CD4-positive, alpha-beta T cell treated with Interleukin-15 for 1 hour (primary cell): ENCODE data around the gene ADA.
A peak's percentile ranks its signal among the peaks of the same experiment; 100 is the strongest.
"Not testable (repeated sequence)": the region's sequence is repeated elsewhere in the genome, so short reads cannot be mapped to it uniquely, and the experiment has no call there.

Experiments
- DNase-seq: peaks from one replicate; pipeline ENCODE4 v3.0.0-alpha.2; 2020

ADA gene

DNA sequence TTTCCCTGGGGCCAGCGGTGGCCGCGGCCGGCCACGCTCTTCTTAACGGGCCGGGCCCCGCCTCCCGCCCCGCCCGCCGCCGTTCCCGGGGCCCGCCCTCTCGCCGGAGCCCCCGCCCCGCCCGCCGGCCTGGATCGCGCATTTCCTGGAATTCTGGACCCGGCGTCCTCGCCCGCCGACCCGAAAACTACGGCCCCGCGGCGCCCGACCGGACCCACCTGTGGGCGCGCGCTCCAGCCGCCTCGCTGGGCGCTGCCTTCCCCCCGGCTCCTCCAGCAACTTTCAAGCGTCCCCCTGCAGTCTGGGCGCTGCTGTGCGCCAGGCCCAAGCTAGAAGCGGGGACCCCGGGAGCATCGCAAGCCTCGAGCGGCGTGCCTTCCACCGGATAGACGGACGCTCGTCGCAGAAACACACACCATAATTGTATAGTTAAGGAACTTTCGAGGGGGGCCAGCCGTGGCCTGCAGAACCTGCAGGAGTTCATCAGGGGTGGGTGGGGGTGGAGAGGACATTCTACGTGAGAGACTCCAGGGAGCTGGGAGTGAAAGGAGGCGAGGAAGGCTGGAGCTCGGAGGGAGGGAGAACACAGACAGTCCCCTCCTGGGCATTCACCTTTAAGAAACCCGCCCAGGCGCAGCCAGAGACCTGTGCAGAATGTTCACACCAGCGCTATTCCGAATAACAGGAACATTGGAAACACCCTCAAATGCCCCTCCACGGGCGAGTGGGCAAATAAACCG, at the start of gene ADA:
ADA (minus strand) TSS at position 16 of the 740 bp plus-strand sequence. CDS start 92 bp downstream, outside the sequence.
- DNase-seq: no peak

DNA sequence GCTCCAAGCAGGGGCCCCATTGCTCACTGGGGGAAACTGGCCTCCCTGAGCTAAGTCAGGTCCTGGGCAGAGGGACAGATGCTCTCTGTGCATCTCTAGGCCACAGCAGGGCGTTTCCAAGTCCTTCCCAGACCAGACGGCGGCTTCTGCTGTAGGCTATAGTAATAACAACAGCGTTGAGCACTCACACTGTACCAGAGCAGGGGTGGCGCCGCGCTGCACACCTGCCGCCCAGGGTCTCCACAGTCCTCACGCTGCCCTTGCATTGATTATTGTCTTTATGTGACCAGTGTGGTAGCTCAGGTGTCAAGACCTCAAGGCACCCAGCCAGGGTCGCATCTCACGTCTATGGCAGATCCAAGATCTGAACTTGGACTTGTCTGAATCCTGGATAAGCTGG, 48.8 kb upstream of the ADA start:
- DNase-seq: no peak

DNA sequence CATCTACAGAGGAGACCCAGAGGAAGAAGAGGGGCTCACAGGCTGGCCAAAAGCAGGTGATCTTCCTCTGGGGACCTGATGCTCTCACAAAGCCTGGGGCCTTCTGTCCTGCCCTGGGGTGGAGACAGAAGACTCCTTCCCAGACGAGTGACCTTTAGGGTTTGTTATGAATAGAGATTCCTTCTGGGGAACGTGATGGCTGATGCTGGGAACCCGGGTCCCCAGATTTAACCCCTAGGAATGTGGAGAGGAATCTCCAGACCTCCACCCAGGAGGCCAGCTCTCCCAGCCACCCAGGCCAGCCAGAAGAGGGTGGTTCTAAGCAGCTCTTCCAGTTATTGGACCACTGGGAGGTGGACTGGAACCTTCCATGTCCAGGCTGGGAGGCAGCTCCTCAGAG, 46.9 kb upstream of the ADA start:
- DNase-seq: no peak

- DNase-seq: not testable (repeated sequence)
Measured at GRCh38 chr20:44697041-44697440, 45.5 kb upstream of the ADA start.

DNA sequence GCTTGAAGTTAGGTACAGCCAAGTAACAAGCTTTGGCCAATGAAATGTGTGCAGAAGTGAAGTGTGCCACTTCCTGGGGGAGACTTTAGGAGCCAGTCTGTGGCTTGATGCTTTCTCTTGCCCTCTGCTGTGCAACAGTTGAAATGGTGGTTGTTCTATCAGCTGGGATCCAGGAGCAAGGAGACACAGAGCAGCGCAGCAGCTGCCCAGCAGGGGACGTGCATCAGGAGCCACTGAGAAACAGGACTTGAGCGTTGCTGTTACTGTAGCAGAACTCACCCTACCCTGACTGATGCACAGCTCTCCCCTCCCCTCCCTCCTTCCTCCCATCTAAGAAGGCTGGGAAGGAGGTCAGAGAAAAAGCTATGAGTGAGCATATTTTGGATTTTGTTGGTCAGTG, 44.8 kb upstream of the ADA start:
- DNase-seq: no peak

DNA sequence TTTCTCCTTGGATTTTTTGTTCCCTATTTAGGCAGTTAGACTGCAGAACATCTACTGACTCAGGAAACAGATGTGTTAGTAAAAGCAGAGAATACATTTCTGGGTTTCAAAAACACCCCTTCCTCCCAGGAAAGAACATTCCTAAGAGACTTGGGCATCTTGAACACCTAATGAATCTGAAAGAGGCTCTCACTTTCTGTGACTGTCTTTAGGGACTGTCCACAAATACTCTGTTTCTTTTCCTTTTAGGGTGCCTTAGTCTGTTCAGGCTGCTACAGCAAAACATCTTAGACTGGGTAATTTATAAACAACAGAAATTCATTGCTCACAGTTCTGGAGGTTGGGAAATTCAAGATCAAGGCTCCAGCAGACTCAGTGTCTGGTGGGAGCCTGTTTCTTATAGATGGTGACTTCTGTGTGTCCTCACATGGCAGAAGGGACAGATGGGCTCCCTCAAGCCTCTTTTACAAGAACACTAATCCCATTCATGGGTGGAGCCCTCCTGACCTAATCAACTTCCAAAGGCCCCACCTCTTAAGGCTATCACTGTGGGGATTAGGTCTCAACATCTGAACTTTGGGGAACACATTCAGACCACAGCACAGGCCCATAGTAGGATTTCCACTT, 44.3 kb upstream of the ADA start:
- DNase-seq: no peak

DNA sequence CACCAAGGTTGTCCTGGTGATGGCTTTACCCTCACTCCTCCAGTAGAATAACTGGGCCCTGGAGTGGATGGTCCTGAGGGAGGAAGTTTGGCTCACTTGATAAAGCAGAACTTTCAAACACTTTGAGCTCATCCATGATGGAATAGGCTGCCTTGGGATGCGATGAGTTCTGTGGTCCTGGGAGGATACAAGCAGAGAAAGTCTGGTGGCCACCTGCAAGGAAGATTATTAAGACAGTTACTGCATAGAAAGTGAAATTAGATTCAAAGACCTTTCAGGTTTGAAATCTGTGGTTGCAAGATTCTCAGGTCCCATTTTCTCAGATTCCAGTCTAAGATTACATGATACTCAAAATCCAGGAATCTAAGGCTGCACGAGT, 43.8 kb upstream of the ADA start:
- DNase-seq: no peak

DNA sequence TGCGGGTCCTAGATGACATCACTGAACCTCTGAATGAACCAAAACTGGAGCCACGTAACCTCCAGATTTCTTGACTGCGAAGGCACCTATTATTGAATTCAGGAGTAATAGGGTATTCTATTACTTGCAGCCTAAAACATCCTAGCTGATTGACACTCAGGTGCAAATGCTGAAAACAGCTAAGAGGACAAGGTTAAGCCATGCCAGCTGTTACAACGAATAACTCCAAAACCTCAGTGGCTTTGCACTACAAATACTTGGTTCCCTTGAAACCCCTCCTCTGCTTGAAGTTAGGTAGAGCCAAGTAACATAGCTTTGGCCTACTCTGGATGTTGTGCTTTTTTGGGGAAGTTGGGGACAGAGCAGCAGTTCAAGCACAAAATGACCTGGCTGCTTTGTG, 42.7 kb upstream of the ADA start:
- no peak for DNase-seq

DNA sequence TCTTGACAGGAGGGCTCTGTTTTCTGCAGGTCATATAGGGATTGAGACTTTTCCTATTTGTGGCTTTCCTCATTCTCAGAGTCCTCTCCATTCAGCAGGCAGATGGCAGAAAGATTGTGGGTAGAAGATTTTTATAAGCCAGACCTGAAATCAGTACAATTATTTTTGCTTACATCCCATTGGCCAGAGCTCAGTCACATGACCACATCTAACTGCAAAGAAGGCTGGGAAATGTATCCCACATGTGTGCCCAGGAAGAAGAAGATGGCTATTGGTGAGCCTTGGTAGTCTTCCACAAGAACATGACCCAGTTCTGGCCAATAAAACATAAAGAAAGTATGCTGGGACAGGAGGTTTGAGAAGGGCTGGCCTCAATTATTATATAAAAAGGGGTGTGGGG, 42.1 kb upstream of the ADA start:
- no peak for DNase-seq

GRCh38 chr20:44692932-44693480, 41.5 kb upstream of the ADA start:
- DNase-seq: no peak

- DNase-seq: no peak
Measured at GRCh38 chr20:44691424-44692423, 40.2 kb upstream of the ADA start.

GRCh38 chr20:44690781-44691423, 39.4 kb upstream of the ADA start:
- no peak for DNase-seq

- no peak for DNase-seq
Measured at GRCh38 chr20:44689809-44690208, 38.3 kb upstream of the ADA start.

GRCh38 chr20:44688053-44688625, 36.6 kb upstream of the ADA start:
- DNase-seq: no peak

DNA sequence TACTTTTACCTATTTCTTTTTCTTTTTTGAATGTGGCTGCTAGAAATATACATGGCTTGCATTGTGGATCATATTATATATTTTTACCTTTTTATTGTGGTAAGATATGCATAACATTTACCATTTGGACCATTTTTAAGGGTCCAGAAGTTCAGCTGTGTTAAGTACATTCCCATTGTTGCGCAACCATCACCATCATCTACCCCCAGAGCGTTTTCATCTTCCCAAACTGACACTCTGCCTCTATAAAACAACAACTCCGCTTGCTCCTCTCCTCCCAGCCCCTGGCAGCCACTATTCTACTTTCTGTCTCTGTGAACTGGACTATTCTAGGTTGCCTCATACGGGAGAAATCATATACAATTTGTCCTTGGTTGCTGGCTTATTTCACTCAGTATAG, 35.4 kb upstream of the ADA start:
- DNase-seq: no peak

DNA sequence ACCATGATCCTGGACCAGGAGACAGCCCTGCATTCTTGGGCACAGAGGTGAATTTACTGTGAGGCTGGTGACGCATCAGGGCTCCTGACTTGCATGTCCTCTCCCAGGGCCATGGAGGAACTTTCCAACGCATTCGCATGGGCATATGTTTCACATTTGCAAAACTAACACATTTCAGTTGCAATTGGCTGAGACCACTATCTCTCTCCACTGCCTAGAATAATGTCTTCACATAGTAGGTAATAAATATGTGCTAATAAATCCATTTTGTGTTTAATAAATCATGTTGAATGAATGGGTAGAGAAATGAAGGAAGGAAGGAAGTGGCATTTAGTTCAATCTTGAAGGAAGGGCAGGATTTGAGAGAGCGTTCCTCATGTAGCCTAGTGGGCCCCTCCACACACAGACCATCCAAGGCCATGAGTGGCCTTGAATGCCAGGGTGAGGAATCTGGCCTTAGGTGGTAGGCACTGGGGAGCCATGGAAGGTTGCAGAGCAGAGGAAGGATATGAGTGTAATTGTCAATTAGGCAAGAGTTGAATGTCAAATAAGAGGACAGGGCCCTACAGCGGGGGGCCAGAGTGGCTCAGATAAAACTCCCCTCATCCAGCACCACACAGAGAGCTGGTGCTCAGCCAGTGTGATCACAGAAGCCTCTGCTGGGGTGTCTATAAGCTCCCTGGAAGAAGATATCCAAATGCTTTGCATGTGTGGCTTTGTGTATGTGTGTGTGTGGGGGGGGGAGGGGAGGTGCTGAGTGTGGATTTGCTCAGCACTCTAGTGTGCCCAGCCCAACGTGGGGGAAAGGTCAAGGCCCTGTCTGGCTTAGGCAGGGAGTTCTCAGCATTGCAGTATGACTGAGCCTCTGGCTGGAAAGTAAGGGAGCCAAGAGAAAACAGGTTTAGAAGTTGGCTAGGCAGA, 32.8 kb upstream of the ADA start:
- no peak for DNase-seq

- peak; percentile 63 for DNase-seq
Measured at GRCh38 chr20:44683263-44684046, 32.0 kb upstream of the ADA start.

DNA sequence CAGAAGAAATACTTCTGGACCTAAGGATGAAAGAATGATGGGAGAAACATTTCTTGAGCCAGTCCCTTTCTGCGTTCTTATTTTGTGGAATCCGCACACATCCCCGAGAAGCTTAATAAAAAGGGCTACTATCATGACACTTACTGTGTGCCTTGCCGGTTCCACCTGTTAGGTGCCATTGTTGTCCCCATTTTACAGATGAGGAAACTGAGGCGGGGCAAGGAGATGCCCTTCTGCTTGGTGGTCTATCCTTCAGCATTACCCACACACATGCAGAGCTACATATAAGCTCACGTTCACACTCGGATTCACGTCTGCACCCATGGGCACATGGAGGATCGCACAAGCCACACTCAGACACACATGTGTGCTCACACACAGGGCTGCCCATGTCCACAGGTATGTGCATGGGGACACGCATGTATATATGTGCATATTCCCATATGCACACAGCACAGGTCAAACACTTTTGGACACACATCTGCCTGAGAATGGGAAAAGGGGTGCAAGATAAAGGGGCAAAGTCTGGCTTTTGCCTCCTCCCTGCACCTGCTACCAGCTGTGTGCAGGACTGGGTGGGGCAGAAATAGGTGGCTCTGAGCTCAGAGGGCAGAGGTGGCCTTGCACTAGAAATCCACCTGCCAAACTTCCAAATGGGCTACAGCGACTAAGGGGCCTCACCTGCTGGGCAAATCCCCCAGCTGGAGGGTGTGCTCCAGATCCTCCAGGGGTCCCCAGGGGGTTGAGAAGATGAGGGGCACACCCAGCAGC, 30.5 kb upstream of the ADA start:
- no peak for DNase-seq

DNA sequence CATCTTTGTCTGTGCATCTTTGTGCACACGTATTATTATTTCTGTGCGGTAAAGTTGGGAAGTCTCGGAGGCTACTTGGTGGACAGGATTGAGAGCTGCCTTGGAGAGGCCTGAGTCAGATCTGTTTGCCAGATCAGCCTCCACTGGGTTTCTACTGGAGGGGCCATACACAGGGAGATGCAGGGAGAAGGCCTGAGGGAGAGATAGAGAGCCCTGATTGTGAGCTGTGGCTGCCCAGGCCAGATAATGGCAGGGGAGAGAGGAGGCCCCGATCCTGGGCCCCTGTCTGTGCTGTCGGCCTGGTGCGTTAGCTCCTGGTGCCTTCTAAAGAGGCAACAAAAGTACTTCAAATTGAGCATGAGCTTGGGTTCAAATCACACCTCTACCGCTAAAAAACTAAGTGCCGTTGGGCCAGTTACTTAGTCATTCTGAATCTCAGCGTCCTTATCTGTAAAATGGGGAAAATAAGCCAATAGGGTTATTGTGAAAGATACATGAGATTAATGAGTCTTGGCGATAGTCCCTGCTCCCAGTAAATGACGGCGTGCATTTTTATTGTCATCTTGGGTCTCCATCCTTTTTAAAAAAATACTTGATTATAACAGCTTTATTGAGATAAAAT, 27.6 kb upstream of the ADA start:
- DNase-seq: no peak
